Caco-2 (cell line): Measurements from ENCODE around the gene TBC1D2. TPM values are rescaled to one million over a fixed set of nuclear protein-coding genes. Genes with fewer than 3 reads are reported as not detected.

Source experiments
- BruUV-seq: library from RNA; stranded (reverse); fragments of 400-500 nt; replicated peaks from 2 replicates; lab custom pipeline; 2021; lab: Mats Ljungman, UMichigan
- CTCF ChIA-PET: fragments of 300-600 bp; sonication (Branson Sonifier 250); formaldehyde crosslinking; loops from one replicate; lab custom pipeline; 2022; ENCODE audit warnings: antibody characterized with exemption; lab: Charles Lee
- POLR2A ChIA-PET: fragments of 300-600 bp; sonication (Branson Sonifier 250); formaldehyde crosslinking; loops from one replicate; lab custom pipeline; 2022; ENCODE audit warnings: antibody characterized with exemption; lab: Charles Lee
- DNase-seq, 2 experiments: peaks; one replicate each; pipeline versions ENCODE4 v3.0.0 to v3.0.0-alpha.2; 2020 to 2022
- H3K27me3 ChIP-seq: replicated peaks from 2 replicates; pipeline ENCODE4 v1.6.0; 2011; ENCODE audit warnings: low read length; ENCODE audit not compliant: control insufficient read depth, insufficient read depth
- H3K36me3 ChIP-seq: 2 replicates; pipeline ENCODE4 v1.5.1; 2011; ENCODE audit warnings: low read length; ENCODE audit not compliant: control insufficient read depth, insufficient read depth
- H3K4me1 ChIP-seq: fragments of 250-450 bp; sonication (Bioruptor Pico); 2 replicates; pipeline ENCODE4 v1.5.1; 2020; ENCODE audit warnings: mild to moderate bottlenecking
- H3K4me3 ChIP-seq: 2 replicates; pipeline ENCODE4 v1.5.1; 2011; ENCODE audit warnings: low read depth, mild to moderate bottlenecking, control low read depth, low read length
- H3K9me3 ChIP-seq: fragments of 250-450 bp; sonication (Bioruptor Pico); 2 replicates; pipeline ENCODE4 v1.5.1; 2020; ENCODE audit warnings: mild to moderate bottlenecking, moderate library complexity
- H3K27ac Mint-ChIP-seq: one replicate; pipeline ENCODE4 v1.8.0; 2022; ENCODE audit warnings: mixed read lengths; ENCODE audit not compliant: unreplicated experiment
- H3K27me3 Mint-ChIP-seq: one replicate; pipeline ENCODE4 v1.8.0; 2022; ENCODE audit warnings: mixed read lengths; ENCODE audit not compliant: insufficient read depth, unreplicated experiment
- H3K36me3 Mint-ChIP-seq: one replicate; pipeline ENCODE4 v1.8.0; 2022; ENCODE audit warnings: mild to moderate bottlenecking, mixed read lengths; ENCODE audit not compliant: insufficient read depth, unreplicated experiment
- H3K4me1 Mint-ChIP-seq: one replicate; pipeline ENCODE4 v1.8.0; 2022; ENCODE audit warnings: low read depth, mixed read lengths; ENCODE audit not compliant: unreplicated experiment
- H3K4me3 Mint-ChIP-seq: one replicate; pipeline ENCODE4 v1.8.0; 2022; ENCODE audit warnings: mild to moderate bottlenecking, moderate library complexity, mixed read lengths; ENCODE audit not compliant: unreplicated experiment
- H3K9me3 Mint-ChIP-seq: one replicate; pipeline ENCODE4 v1.8.0; 2022; ENCODE audit warnings: mixed read lengths; ENCODE audit not compliant: unreplicated experiment
- intact Hi-C: fragments of 100-400 bp; cut with micrococcal nuclease; formaldehyde crosslinking; loops from one replicate; pipeline ENCODE4 v1.10.0; 2022; ENCODE audit not compliant: unreplicated experiment
- total RNA-seq: library from RNA; stranded (reverse); gene quantifications from 2 replicates; pipeline ENCODE4 v1.2.3, GENCODE V29; 2022
- TF ChIP-seq, protein P1 (sequence below), 2 experiments: fragments of 200-600 bp in 1 of 2; IDR thresholded peaks; 1 replicate in 1 of 2; 2 replicates in 1 of 2; pipeline versions ENCODE4 v1.5.1 to v1.8.0; 2011 to 2022; ENCODE audit warnings: antibody characterized with exemption in 1 of 2, control low read depth in 1 of 2, inconsistent platforms in 1 of 2, low read depth in 1 of 2, low read length in 1 of 2, mild to moderate bottlenecking in 1 of 2, moderate library complexity in 1 of 2; ENCODE audit not compliant: insufficient read depth in 1 of 2, severe bottlenecking in 1 of 2, unreplicated experiment in 1 of 2

TBC1D2 gene
- total RNA-seq, 1 experiment from 2014 or later: 8.5 TPM

DNA sequence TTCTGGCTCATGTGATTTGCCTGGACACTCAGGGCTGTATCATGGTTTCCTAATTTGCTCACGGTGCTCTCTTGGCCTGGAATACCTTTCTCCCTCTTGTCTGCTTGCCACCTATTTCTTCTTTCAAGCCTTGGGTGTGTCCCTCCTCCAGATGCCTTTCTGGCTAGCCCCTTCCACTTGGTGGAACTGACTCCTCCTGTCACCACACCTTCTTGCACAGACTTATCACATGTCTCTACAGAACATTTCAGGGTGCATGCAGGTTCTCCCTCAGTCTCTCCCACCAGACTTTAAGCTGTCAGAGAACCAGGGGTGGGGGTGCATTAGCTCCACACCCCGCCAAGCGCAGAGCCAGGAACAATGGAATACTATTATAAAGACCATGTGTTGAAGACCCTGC lies 1.9 kb downstream of the TBC1D2 start:
- no peak for DNase-seq
- no peaks in the 10 kb centered on the region for H3K9me3 Mint-ChIP-seq
- Histone ChIP-seq H3K36me3 (no peaks in the 10 kb centered on the region), H3K4me1 (peaks cover 26% of the 10 kb centered on the region), H3K4me3 (no peak overlapping the region), H3K27me3 (no peaks in the 10 kb centered on the region), H3K9me3 (no peaks in the 10 kb centered on the region)
- H3K4me1 Mint-ChIP-seq: peaks cover 33% of the 10 kb centered on the region
- TF ChIP-seq, protein P1, sequence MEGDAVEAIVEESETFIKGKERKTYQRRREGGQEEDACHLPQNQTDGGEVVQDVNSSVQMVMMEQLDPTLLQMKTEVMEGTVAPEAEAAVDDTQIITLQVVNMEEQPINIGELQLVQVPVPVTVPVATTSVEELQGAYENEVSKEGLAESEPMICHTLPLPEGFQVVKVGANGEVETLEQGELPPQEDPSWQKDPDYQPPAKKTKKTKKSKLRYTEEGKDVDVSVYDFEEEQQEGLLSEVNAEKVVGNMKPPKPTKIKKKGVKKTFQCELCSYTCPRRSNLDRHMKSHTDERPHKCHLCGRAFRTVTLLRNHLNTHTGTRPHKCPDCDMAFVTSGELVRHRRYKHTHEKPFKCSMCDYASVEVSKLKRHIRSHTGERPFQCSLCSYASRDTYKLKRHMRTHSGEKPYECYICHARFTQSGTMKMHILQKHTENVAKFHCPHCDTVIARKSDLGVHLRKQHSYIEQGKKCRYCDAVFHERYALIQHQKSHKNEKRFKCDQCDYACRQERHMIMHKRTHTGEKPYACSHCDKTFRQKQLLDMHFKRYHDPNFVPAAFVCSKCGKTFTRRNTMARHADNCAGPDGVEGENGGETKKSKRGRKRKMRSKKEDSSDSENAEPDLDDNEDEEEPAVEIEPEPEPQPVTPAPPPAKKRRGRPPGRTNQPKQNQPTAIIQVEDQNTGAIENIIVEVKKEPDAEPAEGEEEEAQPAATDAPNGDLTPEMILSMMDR (IDR thresholded peaks at IDR 0.05; ENCODE audit: insufficient read depth in 1 of 2, low read depth in 1 of 2, low read length in 1 of 2, severe bottlenecking in 1 of 2, unreplicated experiment in 1 of 2): no peak
- ChIA-PET POLR2A (no interaction called here), CTCF (no interaction called here)
- no peak overlapping the region for H3K4me3 Mint-ChIP-seq
- no peaks in the 10 kb centered on the region for H3K27me3 Mint-ChIP-seq
- peaks cover 20% of the 10 kb centered on the region for H3K36me3 Mint-ChIP-seq
- BruUV-seq: no TSS peak
- intact Hi-C loops: loop anchor here (10.0 kb wide), 1 partner anchor 269 kb away; the partner anchor contains the start of gene ANP32B
- H3K27ac Mint-ChIP-seq: no peak overlapping the region

DNA sequence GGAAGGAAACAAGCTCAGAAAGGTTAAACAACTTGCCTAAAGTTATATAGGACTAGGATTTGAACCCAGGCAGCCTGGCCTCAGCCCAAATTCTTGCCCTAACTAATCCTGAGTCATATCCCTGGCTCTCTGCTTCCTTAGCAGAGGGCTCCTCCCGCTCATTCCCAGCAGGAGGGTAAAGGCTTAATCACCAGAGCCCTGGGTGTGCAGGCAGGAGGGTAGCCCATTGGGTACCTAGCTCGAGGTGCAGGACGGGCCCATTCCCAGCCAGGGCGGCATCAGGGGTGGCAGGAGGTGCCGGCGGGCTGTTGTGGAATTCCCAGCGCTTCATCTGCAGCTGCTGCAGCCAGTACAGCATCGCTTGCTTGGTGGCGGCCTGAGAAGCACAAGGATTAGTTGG lies 3.9 kb downstream of the TBC1D2 start:
- DNase-seq: no peak
- H3K27me3 Mint-ChIP-seq: no peaks in the 10 kb centered on the region
- peak overlapping the region; percentile 69 for H3K27ac Mint-ChIP-seq
- POLR2A ChIA-PET: no interaction called here
- no peaks in the 10 kb centered on the region for H3K9me3 Mint-ChIP-seq
- H3K4me1 Mint-ChIP-seq: peaks cover 38% of the 10 kb centered on the region
- Histone ChIP-seq H3K27me3 (no peaks in the 10 kb centered on the region), H3K36me3 (no peaks in the 10 kb centered on the region), H3K4me3 (no peak overlapping the region), H3K4me1 (peaks cover 26% of the 10 kb centered on the region), H3K9me3 (no peaks in the 10 kb centered on the region)
- TF ChIP-seq, protein P1 (IDR thresholded peaks at IDR 0.05; ENCODE audit: insufficient read depth in 1 of 2, low read depth in 1 of 2, low read length in 1 of 2, severe bottlenecking in 1 of 2, unreplicated experiment in 1 of 2): no peak
- no TSS peak for BruUV-seq
- CTCF ChIA-PET: interaction anchor here (1.0 kb wide), 1 partner anchor 10 kb away, joined by 3 read pairs; no protein-coding TSS in a partner anchor
- H3K36me3 Mint-ChIP-seq: peaks cover 19% of the 10 kb centered on the region
- intact Hi-C loops: loop anchor here (10.0 kb wide), 1 partner anchor 267 kb away; the partner anchor contains the start of gene ANP32B
- H3K4me3 Mint-ChIP-seq: no peak overlapping the region

DNA sequence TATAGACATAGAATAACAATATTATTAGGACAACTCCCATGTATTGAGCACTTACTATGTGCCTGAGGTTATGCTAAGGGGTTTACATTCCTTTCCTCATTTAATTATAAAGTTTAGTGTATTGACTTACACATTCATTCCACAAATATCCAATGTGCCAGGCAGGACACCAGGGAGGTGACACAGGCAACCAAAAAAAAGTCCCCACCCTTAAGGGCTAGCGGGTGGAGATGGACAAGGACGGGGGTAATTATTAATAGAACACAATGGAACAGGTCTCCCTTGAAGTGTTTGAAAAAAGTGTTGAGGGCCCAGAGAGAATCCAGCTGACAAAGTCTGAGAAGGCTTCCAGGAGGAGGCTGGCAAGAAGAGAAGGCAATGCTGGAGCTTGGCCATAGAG lies 5.7 kb downstream of the TBC1D2 start:
- intact Hi-C loops: loop anchor here (10.0 kb wide), 1 partner anchor 265 kb away; the partner anchor contains the start of gene ANP32B
- Histone ChIP-seq H3K4me1 (peaks cover 25% of the 10 kb centered on the region), H3K36me3 (no peaks in the 10 kb centered on the region), H3K4me3 (no peak overlapping the region), H3K27me3 (no peaks in the 10 kb centered on the region), H3K9me3 (no peaks in the 10 kb centered on the region)
- Mint-ChIP-seq H3K27ac (peak overlapping the region; percentile 69), H3K9me3 (no peaks in the 10 kb centered on the region), H3K27me3 (no peaks in the 10 kb centered on the region), H3K36me3 (peaks cover 11% of the 10 kb centered on the region), H3K4me3 (peak overlapping the region; percentile 52), H3K4me1 (peaks cover 48% of the 10 kb centered on the region)
- ChIA-PET CTCF (no interaction called here), POLR2A (no interaction called here)
- BruUV-seq: no TSS peak
- no peak for DNase-seq
- TF ChIP-seq, protein P1 (IDR thresholded peaks at IDR 0.05; ENCODE audit: insufficient read depth in 1 of 2, low read depth in 1 of 2, low read length in 1 of 2, severe bottlenecking in 1 of 2, unreplicated experiment in 1 of 2): no peak
